Stimulated activated CD8-positive, alpha-beta memory T cell treated with anti-CD3 and anti-CD28 coated beads, Interleukin-4, amount 100 ng/mL, for 1 hour (primary cell): ENCODE measurements around the gene ACP3.

Source experiments
- DNase-seq, 2 donors: peaks; one replicate each; pipeline ENCODE4 v3.0.0-alpha.2; 2020; ENCODE audit warnings: low read depth in 2 of 2, low spot score in 1 of 2

Gene ACP3

GRCh38 chr3:132405609-132406299 is 88.5 kb downstream of the ACP3 start:
- no peak for DNase-seq

DNA sequence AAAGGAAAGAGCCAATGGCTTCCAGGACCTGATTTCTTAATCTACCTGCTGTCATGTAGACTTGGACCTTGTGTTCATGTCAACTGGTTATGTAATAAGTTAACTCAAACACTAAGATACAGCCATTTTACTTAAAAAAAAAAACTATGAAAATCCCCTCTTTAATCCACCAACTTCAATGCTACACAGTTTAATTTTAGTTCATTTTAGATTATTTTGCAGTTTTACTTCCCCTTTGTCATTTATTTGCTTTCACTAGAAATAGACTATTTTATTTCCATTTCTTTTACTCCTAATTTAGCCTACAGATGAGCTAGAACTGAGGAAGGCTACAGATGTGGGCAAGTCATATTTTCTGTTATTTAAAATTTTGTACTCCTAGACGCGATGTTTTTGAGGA is 89.4 kb downstream of the ACP3 start:
- DNase-seq, result no peak

DNA sequence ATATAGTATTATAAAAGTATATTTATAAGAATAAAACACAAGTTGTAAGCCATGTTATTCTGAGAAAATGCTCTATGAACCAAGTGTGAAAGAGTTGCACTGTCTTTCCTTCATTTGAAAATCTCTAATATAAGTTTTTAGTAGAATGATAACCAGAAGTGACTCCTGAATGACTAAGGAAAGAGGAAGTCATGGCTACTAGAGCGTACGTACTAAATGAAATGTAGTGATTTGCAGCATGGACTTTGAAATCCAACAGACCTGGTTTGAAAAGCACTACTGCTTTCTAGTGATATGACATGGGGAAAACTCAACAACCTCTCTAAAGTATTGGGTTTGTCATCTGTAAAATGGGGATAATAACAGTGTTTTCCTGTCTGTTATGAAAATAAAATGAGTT is 89.8 kb downstream of the ACP3 start:
- no peak for DNase-seq
